GM18868 (cell line): ENCODE results near the gene ARID5B.
A peak's percentile ranks its signal among the peaks of the same experiment; 100 is the strongest.
"Not testable (repeated sequence)": the region's sequence is repeated elsewhere in the genome, so short reads cannot be mapped to it uniquely, and the experiment has no call there.

Experiments used
- ATAC-seq: cut with Tn5 transposase; IDR thresholded peaks from one replicate; pipeline ENCODE4 v1.9.1; 2021; ENCODE audit warnings: mild to moderate bottlenecking, moderate library complexity; ENCODE audit not compliant: unreplicated experiment

Gene ARID5B, protein sequence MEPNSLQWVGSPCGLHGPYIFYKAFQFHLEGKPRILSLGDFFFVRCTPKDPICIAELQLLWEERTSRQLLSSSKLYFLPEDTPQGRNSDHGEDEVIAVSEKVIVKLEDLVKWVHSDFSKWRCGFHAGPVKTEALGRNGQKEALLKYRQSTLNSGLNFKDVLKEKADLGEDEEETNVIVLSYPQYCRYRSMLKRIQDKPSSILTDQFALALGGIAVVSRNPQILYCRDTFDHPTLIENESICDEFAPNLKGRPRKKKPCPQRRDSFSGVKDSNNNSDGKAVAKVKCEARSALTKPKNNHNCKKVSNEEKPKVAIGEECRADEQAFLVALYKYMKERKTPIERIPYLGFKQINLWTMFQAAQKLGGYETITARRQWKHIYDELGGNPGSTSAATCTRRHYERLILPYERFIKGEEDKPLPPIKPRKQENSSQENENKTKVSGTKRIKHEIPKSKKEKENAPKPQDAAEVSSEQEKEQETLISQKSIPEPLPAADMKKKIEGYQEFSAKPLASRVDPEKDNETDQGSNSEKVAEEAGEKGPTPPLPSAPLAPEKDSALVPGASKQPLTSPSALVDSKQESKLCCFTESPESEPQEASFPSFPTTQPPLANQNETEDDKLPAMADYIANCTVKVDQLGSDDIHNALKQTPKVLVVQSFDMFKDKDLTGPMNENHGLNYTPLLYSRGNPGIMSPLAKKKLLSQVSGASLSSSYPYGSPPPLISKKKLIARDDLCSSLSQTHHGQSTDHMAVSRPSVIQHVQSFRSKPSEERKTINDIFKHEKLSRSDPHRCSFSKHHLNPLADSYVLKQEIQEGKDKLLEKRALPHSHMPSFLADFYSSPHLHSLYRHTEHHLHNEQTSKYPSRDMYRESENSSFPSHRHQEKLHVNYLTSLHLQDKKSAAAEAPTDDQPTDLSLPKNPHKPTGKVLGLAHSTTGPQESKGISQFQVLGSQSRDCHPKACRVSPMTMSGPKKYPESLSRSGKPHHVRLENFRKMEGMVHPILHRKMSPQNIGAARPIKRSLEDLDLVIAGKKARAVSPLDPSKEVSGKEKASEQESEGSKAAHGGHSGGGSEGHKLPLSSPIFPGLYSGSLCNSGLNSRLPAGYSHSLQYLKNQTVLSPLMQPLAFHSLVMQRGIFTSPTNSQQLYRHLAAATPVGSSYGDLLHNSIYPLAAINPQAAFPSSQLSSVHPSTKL

GRCh38 chr10:61900829-61901792 lies at the start of gene ARID5B:
TSS of gene ARID5B (plus strand) at chr10:61901699. CDS start at chr10:61901710, 11 bp downstream.
- ATAC-seq = no peak

DNA sequence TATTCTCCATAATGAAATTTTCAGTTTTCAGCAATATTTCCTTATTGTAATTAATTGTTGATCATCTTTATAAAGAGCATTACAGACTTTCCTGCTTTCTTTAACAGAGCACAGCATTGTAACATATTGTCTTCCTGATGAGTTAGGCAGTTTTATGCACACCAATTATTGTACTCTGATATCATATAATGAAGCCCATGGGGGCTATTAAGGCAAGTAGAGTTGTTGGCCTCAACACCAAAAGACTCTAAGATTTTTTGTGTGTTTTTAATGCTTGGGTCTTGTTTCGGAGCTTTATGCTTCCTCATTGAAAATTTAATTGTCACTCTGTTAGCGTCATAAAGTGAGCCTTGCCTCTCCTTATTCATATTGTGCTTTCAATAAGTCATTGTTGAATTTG lies 49.2 kb upstream of the ARID5B start:
- no peak for ATAC-seq

GRCh38 chr10:61855771-61856170 lies 45.7 kb upstream of the ARID5B start:
- no peak for ATAC-seq

DNA sequence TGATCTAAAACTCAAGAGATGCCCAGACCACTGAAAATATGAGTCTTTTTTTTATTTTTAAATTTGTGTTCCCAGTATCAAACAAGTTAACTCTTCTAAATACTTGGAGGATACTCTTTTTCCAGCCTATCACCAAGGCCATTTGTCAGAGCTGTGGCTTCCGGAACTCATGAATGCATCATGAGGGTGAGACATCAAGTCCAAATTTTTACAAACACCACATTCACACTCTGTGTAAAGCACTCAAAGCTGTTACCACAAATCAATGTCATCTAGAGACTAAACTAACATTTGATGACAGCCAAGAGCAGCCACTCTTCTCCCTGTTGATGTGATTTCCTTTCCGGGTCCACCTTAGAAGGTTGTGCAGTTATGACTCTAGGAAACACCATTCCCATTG lies 43.8 kb upstream of the ARID5B start:
- ATAC-seq = no peak

DNA sequence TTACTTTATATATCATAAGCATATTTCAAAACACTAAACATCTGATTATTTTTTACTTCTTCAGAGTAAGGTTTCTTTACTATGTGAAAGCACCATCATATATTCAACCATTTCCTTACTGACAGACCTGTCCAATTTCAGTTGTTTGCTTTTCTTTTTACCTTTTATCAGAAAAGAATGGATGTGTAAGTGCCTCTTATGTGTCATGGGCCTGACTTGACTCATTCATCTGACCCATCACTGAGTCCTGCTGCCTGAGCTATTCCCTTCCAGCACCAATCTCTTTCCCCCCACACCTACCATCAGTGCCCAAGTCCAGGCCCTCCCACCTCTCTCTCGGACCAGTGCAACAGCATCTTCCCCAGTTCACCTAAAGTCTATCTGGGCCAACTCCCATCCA lies 41.7 kb upstream of the ARID5B start:
- ATAC-seq = no peak

GRCh38 chr10:61860964-61861758 lies 40.3 kb upstream of the ARID5B start:
- no peak for ATAC-seq

GRCh38 chr10:61863981-61864380 lies 37.5 kb upstream of the ARID5B start:
- ATAC-seq = no peak

GRCh38 chr10:61866700-61867368 lies 34.7 kb upstream of the ARID5B start:
- no peak for ATAC-seq

- not testable (repeated sequence) for ATAC-seq
These were observed 34.1 kb upstream of the ARID5B start for GRCh38 chr10:61867374-61867773.

- not testable (repeated sequence) for ATAC-seq
These were observed 33.7 kb upstream of the ARID5B start for GRCh38 chr10:61867817-61868216.

- ATAC-seq = no peak
These were observed 32.3 kb upstream of the ARID5B start for GRCh38 chr10:61869041-61869675.

DNA sequence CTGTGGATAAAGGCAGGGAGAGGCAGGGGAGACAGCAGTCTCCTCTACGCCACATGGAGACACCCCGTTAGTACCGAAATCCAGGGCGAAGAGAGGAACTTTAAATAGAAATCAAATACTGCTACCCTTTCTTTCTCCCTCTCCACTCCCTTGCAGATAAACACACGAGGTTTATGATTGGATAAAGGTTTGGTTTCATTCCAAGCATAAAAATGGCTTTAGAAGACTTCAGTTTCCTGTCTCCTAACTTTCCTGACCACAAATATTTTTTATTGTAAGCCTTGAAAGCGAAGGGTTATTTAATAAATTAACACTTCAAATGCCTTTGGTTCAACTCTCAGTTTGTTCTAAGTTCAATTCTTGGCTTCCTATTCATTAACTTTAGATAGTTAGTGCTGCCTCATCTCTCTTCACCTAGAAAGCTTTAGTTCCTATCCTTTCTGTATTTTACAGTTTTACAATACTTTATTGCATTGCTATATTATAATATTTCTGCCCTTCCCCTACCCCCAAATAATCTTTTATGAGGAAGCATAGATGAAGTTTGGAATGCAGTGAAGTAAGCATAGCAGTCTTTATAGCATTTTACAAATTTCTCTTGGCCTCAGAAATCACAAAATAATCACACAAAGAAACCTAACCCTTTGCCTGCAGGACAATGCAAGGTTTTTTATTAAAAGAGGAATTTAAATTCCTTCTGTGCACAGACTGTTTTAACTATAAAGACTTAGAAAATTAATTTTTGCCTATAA lies 31.5 kb upstream of the ARID5B start:
- no peak for ATAC-seq

DNA sequence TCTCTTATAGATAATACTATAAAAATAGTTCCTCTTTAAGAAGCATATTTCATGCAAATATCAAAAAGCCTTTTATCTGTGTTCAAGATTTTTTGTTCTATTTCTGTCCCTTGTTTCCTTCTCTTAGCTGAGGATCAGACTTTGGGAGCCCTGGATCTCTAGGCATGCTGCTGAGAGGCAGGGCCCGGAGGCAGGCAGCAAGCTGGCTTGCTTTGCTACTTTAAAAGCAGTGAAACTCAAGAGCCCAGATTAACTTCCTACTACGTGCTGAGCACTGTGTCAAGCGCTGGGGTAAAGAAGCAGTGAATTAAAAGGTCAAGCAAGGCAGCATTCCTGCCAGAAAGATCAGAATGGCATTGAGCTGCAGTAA lies 31.0 kb upstream of the ARID5B start:
- no peak for ATAC-seq

- no peak for ATAC-seq
These were observed 30.0 kb upstream of the ARID5B start for GRCh38 chr10:61871487-61871886.

GRCh38 chr10:61877887-61878739 lies 23.4 kb upstream of the ARID5B start:
- ATAC-seq = peak; percentile 57

- ATAC-seq = peak; percentile 37
These were observed 22.8 kb upstream of the ARID5B start for GRCh38 chr10:61878740-61879068.
